ENCODE measurements around the gene GLYATL2.

GLYATL2 gene

DNA sequence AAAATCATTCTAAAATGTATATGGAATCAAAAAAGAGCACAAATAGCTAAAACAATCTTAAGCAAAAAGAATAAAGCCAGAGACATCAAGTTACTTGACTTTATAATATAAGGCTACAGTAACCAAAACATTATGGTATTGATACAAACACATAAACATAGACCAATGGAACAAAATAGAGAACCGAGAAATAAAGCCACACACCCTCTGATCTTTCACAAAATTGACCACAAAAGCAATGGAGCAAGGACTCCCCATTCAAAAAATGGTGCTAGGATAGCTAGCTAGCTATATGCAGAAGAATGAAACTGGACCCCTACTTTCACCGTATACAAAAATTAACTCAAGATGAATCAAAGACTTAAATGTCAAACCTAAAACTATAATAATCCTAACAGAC is 43.2 kb downstream of the GLYATL2 start:
- H3K4me1 ChIP-seq (ENCODE audit: control insufficient read depth, insufficient read depth, low read length): no peaks in the 10 kb centered on the region
- H3K27me3 ChIP-seq (ENCODE audit: control insufficient read depth in 1 of 2, insufficient read depth in 2 of 2, low read length in 2 of 2): no peaks in the 10 kb centered on the region
- H3K4me3 ChIP-seq (ENCODE audit: low read length in 2 of 2): no peak overlapping the region

GRCh38 chr11:58796333-58796732 is 48.2 kb downstream of the GLYATL2 start:
- no peak overlapping the region for H3K27ac ChIP-seq (ENCODE audit: low read length)
- H3K9ac ChIP-seq (ENCODE audit: low read length in 2 of 2): no peak overlapping the region
- no peaks in the 10 kb centered on the region for H3K4me1 ChIP-seq (ENCODE audit: control insufficient read depth, insufficient read depth, low read length)
- H3K9me3 ChIP-seq (ENCODE audit: control insufficient read depth in 2 of 2, low read length in 2 of 2): no peaks in the 10 kb centered on the region
- H3K27me3 ChIP-seq (ENCODE audit: control insufficient read depth in 1 of 2, insufficient read depth in 2 of 2, low read length in 2 of 2): no peaks in the 10 kb centered on the region
- H3K4me3 ChIP-seq (ENCODE audit: low read length in 2 of 2): no peak overlapping the region
- no peaks in the 10 kb centered on the region for H3K36me3 ChIP-seq (ENCODE audit: control insufficient read depth in 2 of 2, insufficient read depth in 2 of 2, low read length in 2 of 2)

More for the DNA sequence above, 43.2 kb downstream of the GLYATL2 start:
- Histone ChIP-seq H3K27ac (ENCODE audit: low read length) (no peak overlapping the region), H3K36me3 (ENCODE audit: control insufficient read depth in 2 of 2, insufficient read depth in 2 of 2, low read length in 2 of 2) (no peaks in the 10 kb centered on the region), H3K9me3 (ENCODE audit: control insufficient read depth in 2 of 2, low read length in 2 of 2) (no peaks in the 10 kb centered on the region), H3K9ac (ENCODE audit: low read length in 2 of 2) (no peak overlapping the region)

DNA sequence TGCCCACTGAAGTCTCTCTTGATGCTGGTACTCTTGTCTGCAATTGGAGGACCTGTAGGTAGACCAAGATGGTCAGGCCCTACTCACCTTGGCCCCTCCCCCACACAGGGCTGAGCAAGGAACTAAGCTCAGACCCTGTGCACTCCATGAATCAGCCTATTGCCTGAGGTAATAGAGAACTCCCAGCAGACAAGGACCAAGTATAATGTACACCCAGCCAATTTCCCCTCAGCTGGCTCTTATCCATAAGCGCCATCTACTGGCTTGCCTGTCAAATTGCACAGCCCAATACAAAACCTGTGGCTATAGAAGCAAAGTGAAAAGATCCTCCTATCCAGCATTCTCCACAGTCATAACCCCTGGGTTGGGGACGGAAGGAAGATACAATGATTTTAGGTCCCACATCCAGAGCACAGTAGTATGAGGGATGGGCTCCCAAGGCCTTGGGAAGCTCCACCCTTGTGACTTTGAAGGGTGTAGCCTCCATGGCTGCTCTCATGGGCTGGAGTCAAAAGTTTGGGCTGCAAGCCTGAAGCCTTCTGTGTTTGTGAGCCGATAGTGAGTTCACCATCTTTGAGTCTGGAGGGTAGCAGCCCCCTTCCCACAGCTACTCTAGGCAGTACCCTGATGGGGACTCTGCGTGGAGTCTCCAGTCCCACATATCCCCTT is 56.0 kb downstream of the GLYATL2 start:
- Histone ChIP-seq H3K4me1 (ENCODE audit: control insufficient read depth, insufficient read depth, low read length) (no peaks in the 10 kb centered on the region), H3K9me3 (ENCODE audit: control insufficient read depth in 2 of 2, low read length in 2 of 2) (no peaks in the 10 kb centered on the region), H3K36me3 (ENCODE audit: control insufficient read depth in 2 of 2, insufficient read depth in 2 of 2, low read length in 2 of 2) (no peaks in the 10 kb centered on the region), H3K27ac (ENCODE audit: low read length) (no peak overlapping the region), H3K27me3 (ENCODE audit: control insufficient read depth in 1 of 2, insufficient read depth in 2 of 2, low read length in 2 of 2) (no peaks in the 10 kb centered on the region), H3K4me3 (ENCODE audit: low read length in 2 of 2) (no peak overlapping the region), H3K9ac (ENCODE audit: low read length in 2 of 2) (no peak overlapping the region)

DNA sequence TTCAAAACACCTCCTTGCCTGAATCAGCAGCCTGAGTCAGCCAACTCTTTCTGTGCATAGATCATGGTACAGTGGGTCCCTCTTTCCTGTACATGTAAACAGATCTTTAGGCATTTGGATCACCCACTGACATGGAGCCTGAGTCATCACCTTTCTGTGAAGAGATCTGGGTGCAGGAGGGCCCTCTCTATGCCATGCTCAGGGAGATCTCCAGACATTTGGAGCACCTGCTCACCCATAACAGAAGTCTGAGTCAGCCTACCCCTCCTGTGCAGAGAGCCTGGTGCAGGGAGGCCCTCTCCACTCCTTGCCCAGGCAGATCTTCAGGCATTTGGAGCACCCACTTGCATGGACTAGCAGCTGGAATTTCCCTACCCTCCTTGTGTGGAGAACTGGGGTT is 56.6 kb downstream of the GLYATL2 start:
- no peaks in the 10 kb centered on the region for H3K36me3 ChIP-seq (ENCODE audit: control insufficient read depth in 2 of 2, insufficient read depth in 2 of 2, low read length in 2 of 2)
- no peak overlapping the region for H3K9ac ChIP-seq (ENCODE audit: low read length in 2 of 2)
- no peak overlapping the region for H3K4me3 ChIP-seq (ENCODE audit: low read length in 2 of 2)
- H3K27me3 ChIP-seq (ENCODE audit: control insufficient read depth in 1 of 2, insufficient read depth in 2 of 2, low read length in 2 of 2): no peaks in the 10 kb centered on the region
- no peaks in the 10 kb centered on the region for H3K4me1 ChIP-seq (ENCODE audit: control insufficient read depth, insufficient read depth, low read length)
- no peak overlapping the region for H3K27ac ChIP-seq (ENCODE audit: low read length)
- H3K9me3 ChIP-seq (ENCODE audit: control insufficient read depth in 2 of 2, low read length in 2 of 2): no peaks in the 10 kb centered on the region

GRCh38 chr11:58786693-58787092 is 57.8 kb downstream of the GLYATL2 start:
- H3K4me1 ChIP-seq (ENCODE audit: control insufficient read depth, insufficient read depth, low read length): no peaks in the 10 kb centered on the region
- H3K27me3 ChIP-seq (ENCODE audit: control insufficient read depth in 1 of 2, insufficient read depth in 2 of 2, low read length in 2 of 2): no peaks in the 10 kb centered on the region
- H3K27ac ChIP-seq (ENCODE audit: low read length): no peak overlapping the region
- H3K9me3 ChIP-seq (ENCODE audit: control insufficient read depth in 2 of 2, low read length in 2 of 2): no peaks in the 10 kb centered on the region
- H3K36me3 ChIP-seq (ENCODE audit: control insufficient read depth in 2 of 2, insufficient read depth in 2 of 2, low read length in 2 of 2): no peaks in the 10 kb centered on the region
- no peak overlapping the region for H3K9ac ChIP-seq (ENCODE audit: low read length in 2 of 2)
- no peak overlapping the region for H3K4me3 ChIP-seq (ENCODE audit: low read length in 2 of 2)

DNA sequence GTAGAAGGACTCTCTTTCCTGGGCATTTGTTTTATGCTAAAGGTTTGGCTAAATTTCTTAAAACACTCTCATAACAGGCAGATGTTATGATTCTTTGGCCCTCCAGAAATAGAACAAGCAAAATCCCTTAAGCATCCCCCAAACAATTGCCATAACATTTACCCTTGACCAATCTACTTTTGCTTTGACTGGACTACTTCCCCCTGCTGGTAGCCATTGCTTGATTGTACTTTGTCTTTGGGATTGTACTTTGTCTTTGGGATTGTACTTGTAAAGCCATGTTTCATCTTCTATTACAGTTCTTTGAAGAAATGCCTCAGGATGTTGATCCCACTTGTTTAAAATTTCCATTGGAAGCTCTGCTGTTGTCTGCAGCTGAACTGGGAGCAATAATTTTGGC is 59.5 kb downstream of the GLYATL2 start:
- no peaks in the 10 kb centered on the region for H3K4me1 ChIP-seq (ENCODE audit: control insufficient read depth, insufficient read depth, low read length)
- no peaks in the 10 kb centered on the region for H3K36me3 ChIP-seq (ENCODE audit: control insufficient read depth in 2 of 2, insufficient read depth in 2 of 2, low read length in 2 of 2)
- no peak overlapping the region for H3K9ac ChIP-seq (ENCODE audit: low read length in 2 of 2)
- H3K4me3 ChIP-seq (ENCODE audit: low read length in 2 of 2): no peak overlapping the region
- H3K27ac ChIP-seq (ENCODE audit: low read length): no peak overlapping the region
- no peaks in the 10 kb centered on the region for H3K9me3 ChIP-seq (ENCODE audit: control insufficient read depth in 2 of 2, low read length in 2 of 2)
- H3K27me3 ChIP-seq (ENCODE audit: control insufficient read depth in 1 of 2, insufficient read depth in 2 of 2, low read length in 2 of 2): no peaks in the 10 kb centered on the region

Data from stomach smooth muscle (tissue), 2 donors.